LNCaP clone FGC (cell line): ENCODE measurements around the gene BAZ2B.

Experiments
- DNase-seq: peaks from one replicate; pipeline ENCODE4 v3.0.0-alpha.2; 2011; ENCODE audit warnings: low read depth
- H3K4me3 ChIP-seq: 2 replicates; pipeline ENCODE4 v1.5.1; 2011; ENCODE audit warnings: mild to moderate bottlenecking, low read depth, low read length, control low read depth
- CTCF ChIP-seq: IDR thresholded peaks from 2 replicates; pipeline ENCODE4 v1.5.1; 2012; ENCODE audit warnings: mild to moderate bottlenecking; ENCODE audit not compliant: control insufficient read depth, insufficient read depth; ENCODE audit errors: extremely low read depth

Gene BAZ2B

DNA sequence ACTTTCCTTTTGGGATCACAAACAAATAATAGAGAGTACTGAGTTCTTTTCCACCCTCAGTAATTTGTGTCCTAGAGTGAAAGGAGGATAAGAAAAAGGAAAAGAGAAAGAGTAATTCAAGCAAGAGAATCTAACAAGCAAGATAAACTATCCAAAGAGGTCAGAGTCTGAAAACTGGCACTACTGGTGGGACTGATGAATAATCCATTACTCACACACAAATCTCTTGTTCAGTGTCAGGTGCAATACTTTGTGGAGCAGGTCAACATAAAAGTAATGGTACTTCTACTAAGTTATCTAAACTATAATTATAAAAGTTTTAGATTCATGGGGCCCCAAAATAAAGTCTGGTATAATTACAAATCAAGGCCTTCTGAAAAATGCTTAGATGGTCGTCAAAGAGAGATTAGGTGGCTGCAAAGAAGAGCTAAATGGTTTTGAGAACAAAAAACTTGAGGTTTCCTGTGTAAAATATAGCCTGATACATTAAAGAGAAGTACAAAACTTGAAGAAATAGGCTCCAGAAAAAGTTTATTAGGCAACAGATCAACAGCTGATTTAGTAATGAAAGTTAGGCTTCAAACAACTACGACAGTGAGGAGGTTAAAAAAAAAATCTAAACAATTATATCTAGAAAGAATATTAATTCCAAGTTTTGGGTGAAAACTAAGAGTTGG lies 109.4 kb downstream of the BAZ2B start:
- no peak for DNase-seq
- H3K4me3 ChIP-seq: no peak overlapping the region
- no peak for TF ChIP-seq CTCF

GRCh38 chr2:159506202-159506601 lies 110.1 kb downstream of the BAZ2B start:
- H3K4me3 ChIP-seq: no peak overlapping the region
- DNase-seq: no peak
- TF ChIP-seq CTCF: no peak

GRCh38 chr2:159505196-159505595 lies 111.2 kb downstream of the BAZ2B start:
- no peak for DNase-seq
- TF ChIP-seq CTCF: no peak

DNA sequence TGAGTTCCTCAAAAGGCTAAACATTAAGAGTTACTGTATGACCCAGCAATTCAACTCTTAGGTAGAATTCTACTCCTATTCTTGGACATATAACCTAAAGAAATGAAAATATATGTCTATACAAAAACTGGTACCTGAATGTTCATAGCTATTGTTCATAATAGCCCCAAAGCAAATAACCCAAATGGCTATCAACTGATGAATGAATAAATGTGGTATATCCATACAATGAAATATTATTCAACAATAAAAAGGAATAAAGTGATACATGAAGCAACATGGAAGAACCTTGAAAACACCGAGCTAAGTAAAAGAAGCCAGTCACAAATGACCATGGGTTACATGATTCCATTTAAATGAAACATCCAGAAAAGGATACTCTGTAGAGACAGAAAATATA lies 114.6 kb downstream of the BAZ2B start:
- no peak for TF ChIP-seq CTCF
- DNase-seq: no peak
- H3K4me3 ChIP-seq: no peak overlapping the region

More at GRCh38 chr2:159505196-159505595, 111.2 kb downstream of the BAZ2B start:
- H3K4me3 ChIP-seq: no peak overlapping the region

GRCh38 chr2:159497847-159498246 lies 118.5 kb downstream of the BAZ2B start:
- no peak for DNase-seq
- TF ChIP-seq CTCF: no peak
- H3K4me3 ChIP-seq: no peak overlapping the region

DNA sequence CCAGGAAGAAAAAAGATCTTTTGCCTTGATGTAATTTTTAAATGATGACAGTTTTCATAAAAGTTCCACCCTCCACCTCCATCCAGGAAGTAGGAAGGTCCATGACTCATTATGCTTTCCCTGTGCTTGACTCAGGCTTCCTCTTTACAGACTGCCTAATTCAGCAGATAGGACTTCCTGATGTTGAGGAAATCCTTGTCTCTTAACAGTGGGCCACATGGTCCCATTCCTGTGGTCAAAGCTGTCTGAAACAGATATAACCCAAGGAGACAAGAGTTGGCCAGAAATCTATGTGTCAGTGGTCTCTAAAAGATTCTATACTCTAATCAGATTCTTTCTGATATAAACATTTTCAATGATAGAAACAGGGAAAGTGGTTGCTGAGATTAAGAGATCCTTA lies 119.1 kb downstream of the BAZ2B start:
- no peak for TF ChIP-seq CTCF
- DNase-seq: no peak
- H3K4me3 ChIP-seq: no peak overlapping the region

- no peak for TF ChIP-seq CTCF
Measured at GRCh38 chr2:159489476-159489875, 126.9 kb downstream of the BAZ2B start.

More at GRCh38 chr2:159489476-159489875, 126.9 kb downstream of the BAZ2B start:
- H3K4me3 ChIP-seq: no peak overlapping the region
- no peak for DNase-seq
